ENCODE data around the gene DEGS2. TPM values are rescaled to one million over a fixed set of nuclear protein-coding genes. Genes with fewer than 3 reads are reported as not detected.

DEGS2 gene
- total RNA-seq = 0.31 TPM

DNA sequence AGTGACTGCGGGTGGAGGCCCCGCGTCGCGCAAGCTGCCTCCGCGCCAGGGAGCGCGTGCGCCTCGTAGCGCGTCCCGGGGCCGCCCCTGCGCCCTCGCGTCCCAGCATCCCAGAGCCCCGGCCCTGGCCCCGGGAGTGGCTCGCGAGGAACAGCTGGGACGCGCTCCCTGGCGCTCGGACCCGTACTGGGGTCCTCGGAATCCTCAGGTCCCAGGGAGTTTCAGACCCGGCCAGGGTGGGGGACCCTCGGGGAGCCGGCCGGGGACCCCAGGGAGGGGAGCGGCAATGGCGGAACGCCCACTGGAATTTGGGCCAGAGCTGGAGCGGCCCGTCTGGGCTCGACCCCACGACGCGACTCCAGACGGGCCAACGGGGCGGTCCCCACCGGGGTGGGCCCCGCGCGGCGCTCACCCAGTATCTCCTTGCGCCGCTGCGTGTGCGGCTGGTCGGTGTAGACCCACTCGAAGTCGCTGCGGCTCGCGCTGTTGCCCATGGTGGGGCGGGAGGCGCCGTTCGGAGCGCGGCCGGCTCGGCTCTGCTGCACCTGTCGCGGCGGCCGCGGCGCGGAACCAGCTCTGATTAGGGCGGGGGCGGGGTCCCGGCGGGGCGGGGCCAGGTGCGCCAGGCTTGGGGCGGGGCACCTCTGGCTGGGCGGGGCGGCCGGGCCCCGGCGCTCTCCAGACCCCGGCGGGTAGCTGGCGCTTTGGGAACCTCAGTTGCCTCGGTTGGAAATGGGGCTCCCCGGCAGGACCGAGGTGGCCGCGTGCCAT is at the start of gene DEGS2:
Gene DEGS2 (minus strand): TSS at position 552 of the 771 bp plus-strand sequence. CDS start 58 bp downstream, at position 494.

Small RNAs within 50 kb of the gene (small RNA-seq; reads per million reads assigned to genes)
- 1.4 reads per million, percentile 76 among the genes with 10 or more reads in this experiment for gene MIR151B (ENCODE audit: low replicate concordance)
- 206 reads per million, percentile 96 among the genes with 10 or more reads in this experiment for gene MIR342 (ENCODE audit: low replicate concordance)

Other genes starting within 250 kb of the DEGS2 start
- gene EVL, start 94.2 kb downstream of the DEGS2 start, total RNA-seq = 219 TPM
- 58.8 TPM for gene YY1, start 79.5 kb upstream of the DEGS2 start, total RNA-seq
- 86.1 TPM for gene SLC25A29, start 146.8 kb upstream of the DEGS2 start, total RNA-seq
- gene SLC25A47, start 163.7 kb upstream of the DEGS2 start, total RNA-seq = not detected
- gene WDR25, start 216.8 kb upstream of the DEGS2 start, total RNA-seq = 13.8 TPM